K562 (cell line): ENCODE measurements around the gene CRAMP1. TPM values are rescaled to one million over a fixed set of nuclear protein-coding genes. Genes with fewer than 3 reads are reported as not detected.

Experiments
- ATAC-seq: fragments of 200-7000 bp; cut with Tn5 transposase; 3 replicates; pipeline ENCODE4 v1.9.1; 2020; ENCODE audit warnings: moderate library complexity
- BruUV-seq: library from RNA; stranded (reverse); fragments of 400-500 nt; replicated peaks from 2 replicates; lab custom pipeline; 2021; lab: Mats Ljungman, UMichigan
- CTCF ChIA-PET: fragments of 300-600 bp; formaldehyde crosslinking; extraction: SDS; loops from one replicate; lab custom pipeline; 2021; ENCODE audit warnings: low intra/inter-chr PET ratio; lab: Yijun Ruan, JAX
- POLR2A ChIA-PET: fragments of 300-600, 350-650 bp; sonication (Branson Sonifier 250); formaldehyde crosslinking; extraction: SDS; loops from one replicate; lab custom pipeline; 2021; ENCODE audit warnings: antibody characterized with exemption, inconsistent platforms; lab: Yijun Ruan, JAX
- DNase-seq, 4 experiments: peaks; one replicate each; pipeline versions ENCODE4 v3.0.0 to v3.0.0-alpha.2; 2011 to 2018; ENCODE audit warnings: low spot score in 3 of 4, mixed read lengths in 3 of 4; ENCODE audit errors: extremely low read depth in 1 of 4
- FAIRE-seq: peaks from 2 replicates; lab custom pipeline; 2011; peaks lifted over from hg19 to GRCh38; lab: Jason Lieb, UNC
- H2AFZ ChIP-seq: 2 replicates; pipeline ENCODE4 v1.6.0; 2011; ENCODE audit warnings: low read depth, low read length, control low read depth, inconsistent platforms
- H3K27ac ChIP-seq: fragments of 200-600 bp; 3 replicates; pipeline ENCODE4 v1.8.0; 2011; ENCODE audit warnings: low read depth, mild to moderate bottlenecking, control low read depth, inconsistent platforms, low read length, moderate library complexity, mixed read lengths; ENCODE audit errors: extremely low read depth
- H3K27me3 ChIP-seq, 2 experiments: fragments of 300-600 bp in 1 of 2; 2 replicates in 1 of 2; 3 replicates in 1 of 2; pipeline versions ENCODE4 v1.6.0 to v1.8.0; 2011; ENCODE audit warnings: inconsistent platforms in 2 of 2, low read length in 2 of 2, mild to moderate bottlenecking in 1 of 2, mixed read lengths in 1 of 2, moderate library complexity in 1 of 2; ENCODE audit not compliant: control insufficient read depth in 2 of 2, insufficient read depth in 2 of 2
- H3K36me3 ChIP-seq: fragments of 300-600 bp; 3 replicates; pipeline ENCODE4 v1.8.0; 2011; ENCODE audit warnings: mild to moderate bottlenecking, low read length, inconsistent platforms; ENCODE audit not compliant: control insufficient read depth, insufficient read depth
- H3K4me1 ChIP-seq, 2 experiments: fragments of 200-600 bp in 1 of 2; replicated peaks in 1 of 2; 2 replicates in 1 of 2; 3 replicates in 1 of 2; pipeline versions ENCODE4 v1.5.1 to v1.8.0; 2011; ENCODE audit warnings: inconsistent platforms in 2 of 2, low read length in 2 of 2, mild to moderate bottlenecking in 1 of 2, mixed read lengths in 1 of 2, moderate library complexity in 1 of 2; ENCODE audit not compliant: control insufficient read depth in 2 of 2, insufficient read depth in 2 of 2
- H3K4me2 ChIP-seq: 2 replicates; pipeline ENCODE4 v1.6.1; 2011; ENCODE audit warnings: low read length, control low read depth, inconsistent platforms, mixed read lengths; ENCODE audit not compliant: insufficient read depth
- H3K4me3 ChIP-seq: fragments of 200-600 bp; sonication (generic), shearing (Covaris generic); 2 replicates; pipeline ENCODE4 v1.5.1; 2016; ENCODE audit warnings: control low read depth, inconsistent platforms
- H3K79me2 ChIP-seq: fragments of 200-600 bp; 3 replicates; pipeline ENCODE4 v1.8.0; 2011; ENCODE audit warnings: low read length, inconsistent platforms; ENCODE audit not compliant: control insufficient read depth, insufficient read depth
- H3K9ac ChIP-seq, 2 experiments: 2 replicates each; pipeline versions ENCODE4 v1.6.0 to v1.6.1; 2011; ENCODE audit warnings: low read depth in 2 of 2, low read length in 2 of 2, control low read depth in 1 of 2, inconsistent platforms in 1 of 2, mild to moderate bottlenecking in 1 of 2, mixed read lengths in 1 of 2; ENCODE audit not compliant: insufficient read depth in 1 of 2
- H3K9me1 ChIP-seq: one replicate; pipeline ENCODE4 v1.6.0; 2011; ENCODE audit warnings: inconsistent platforms, mild to moderate bottlenecking, low read length, moderate library complexity; ENCODE audit not compliant: control insufficient read depth, insufficient read depth
- H3K9me3 ChIP-seq: replicated peaks from 2 replicates; pipeline ENCODE4 v1.5.1; 2011; ENCODE audit warnings: low read depth, low read length, inconsistent platforms; ENCODE audit not compliant: control insufficient read depth, insufficient read depth
- H4K20me1 ChIP-seq: replicated peaks from 2 replicates; pipeline ENCODE4 v1.6.1; 2011; ENCODE audit warnings: low read length, inconsistent platforms, mixed read lengths; ENCODE audit not compliant: control insufficient read depth, insufficient read depth
- HNRNPL ChIP-seq: fragments of 200-400 bp; formaldehyde crosslinking; IDR thresholded peaks from 2 replicates; pipeline ENCODE4 v1.6.1; 2017; ENCODE audit warnings: low read depth, mild to moderate bottlenecking, low read length
- MAX ChIP-seq: sonication (generic); formaldehyde crosslinking; IDR thresholded peaks from 2 replicates; pipeline ENCODE4 v1.9.0; 2022; ENCODE audit warnings: mild to moderate bottlenecking, missing genetic modification reagents
- ZNF143 ChIP-seq: sonication (generic); formaldehyde crosslinking; IDR thresholded peaks from 2 replicates; pipeline ENCODE4 v1.9.0; 2022; ENCODE audit warnings: mild to moderate bottlenecking, missing genetic modification reagents
- ZNF24 ChIP-seq: fragments of 450-650 bp; IDR thresholded peaks from 2 replicates; pipeline ENCODE4 v1.6.1; 2016
- ZNF41 ChIP-seq: fragments of 250-450 bp; sonication (Bioruptor Pico); conservative IDR thresholded peaks from 2 replicates; pipeline ENCODE4 v1.4.0; 2020; ENCODE audit warnings: mild to moderate bottlenecking
- WGBS: fragments of 100-300 bp; shearing (Covaris generic); methylation state at CpG from one replicate; pipeline ENCODE4 v1.1.6; 2016; ENCODE audit warnings: low coverage, mixed read lengths; ENCODE audit not compliant: insufficient coverage; ENCODE audit errors: missing lambda C conversion rate; 5-methylcytosine and 5-hydroxymethylcytosine counted together
- in situ Hi-C: fragments of 300-500 bp; cut with MboI; formaldehyde crosslinking; loops from 4 replicates; pipeline ENCODE4 v1.15.0; 2018; ENCODE audit warnings: inconsistent platforms, mixed read lengths
- intact Hi-C: fragments of 100-400 bp; cut with micrococcal nuclease; formaldehyde crosslinking; loops from 2 replicates; pipeline ENCODE4 v1.14.2; 2022
- polyA plus RNA-seq, 8 experiments: library from polyadenylated mRNA; depleted of rRNA in 4 of 8; stranded (reverse) in 5 of 8; unstranded in 3 of 8; fragments of >200 nt; fragmentation: Nextera tagmentation in 2 of 8; fragmentation: Illumina TruSeq in 1 of 8; extraction: Ambion mirVana in 2 of 8; extraction: Trizol in 1 of 8; gene quantifications; 2 replicates each; pipeline versions ENCODE4 v1.2.1 to v1.2.3, GENCODE V29; 2011 to 2014; ENCODE audit warnings: inconsistent platforms in 1 of 8, missing spikeins in 1 of 8
- total RNA-seq, 7 experiments: library from RNA; depleted of rRNA in 6 of 7; stranded (reverse); fragments of >200 nt in 6 of 7; fragmentation: Illumina TruSeq in 2 of 7; extraction: Trizol in 2 of 7; gene quantifications; 2 replicates each; pipeline versions ENCODE4 v1.2.1 to v1.2.3, GENCODE V29; 2011 to 2021; ENCODE audit warnings: low replicate concordance in 1 of 7

The CRAMP1 gene
- total and polyA plus RNA-seq, 9 of the 15 experiments (the other 6 are each of a cell fraction or from before 2014, with no cell fraction given), result 0.52 to 20.8 (median 7.5) TPM

GRCh38 chr16:1674306-1674705 is 62.1 kb downstream of the CRAMP1 start:
- ChIA-PET POLR2A (interaction anchor here (1.0 kb wide), 1 partner anchor 9 kb away, joined by 5 read pairs; no protein-coding TSS in a partner anchor), CTCF (no interaction called here)
- Histone ChIP-seq H3K9me1 (no peaks in the 10 kb centered on the region), H3K36me3 (peaks cover 69% of the 10 kb centered on the region), H3K79me2 (peaks cover 12% of the 10 kb centered on the region), H2AFZ (no peak overlapping the region), H3K27ac (no peak overlapping the region), H3K4me3 (no peak overlapping the region), H3K4me1 (peaks cover 4 to 18% of the 10 kb centered on the region in 2 experiments; a peak in 4 of 5 replicates), H3K9me3 (no peaks in the 10 kb centered on the region), H3K4me2 (no peak overlapping the region), H4K20me1 (no peaks in the 10 kb centered on the region), H3K9ac (peak overlapping the region in 1 of 2 experiments; percentile 57; a peak in 2 of 4 replicates), H3K27me3 (no peaks in the 10 kb centered on the region)
- TF ChIP-seq ZNF143, result no peak
- no peak for TF ChIP-seq ZNF41 (CRISPR knock-in tag)
- TF ChIP-seq ZNF24, result no peak
- 0 out of 2 replicates have a peak, but pooled peaks have one; percentile 6 for TF ChIP-seq MAX
- no peak for TF ChIP-seq HNRNPL
- ATAC-seq, result no peak
- intact Hi-C loops, result no loop called here
- no peak for DNase-seq
- WGBS, result 88% methylated on average over 7 of the region's 7 CpGs
- no TSS peak for BruUV-seq
- no peak for FAIRE-seq
- in situ Hi-C loops, result no loop called here
